ENCODE data around the gene PDPR.
"Not testable (repeated sequence)": the region's sequence is repeated elsewhere in the genome, so short reads cannot be mapped to it uniquely, and the experiment has no call there.

GRCh38 chr16:70173916-70174315 is 59.8 kb downstream of the PDPR start:
- TF ChIP-seq NR3C1 (CRISPR knock-in tag; conservative IDR thresholded peaks at IDR 0.05; ENCODE audit: low read depth); NR1H2 (CRISPR knock-in tag; IDR thresholded peaks at IDR 0.05); ATF1 (CRISPR knock-in tag; IDR thresholded peaks at IDR 0.05); ATF3 (CRISPR knock-in tag; conservative IDR thresholded peaks at IDR 0.05); PREB (CRISPR knock-in tag; IDR thresholded peaks at IDR 0.05; ENCODE audit: borderline replicate concordance); TP53 (CRISPR knock-in tag; IDR thresholded peaks at IDR 0.05): not testable (repeated sequence)
- TF ChIP-seq, protein P1, sequence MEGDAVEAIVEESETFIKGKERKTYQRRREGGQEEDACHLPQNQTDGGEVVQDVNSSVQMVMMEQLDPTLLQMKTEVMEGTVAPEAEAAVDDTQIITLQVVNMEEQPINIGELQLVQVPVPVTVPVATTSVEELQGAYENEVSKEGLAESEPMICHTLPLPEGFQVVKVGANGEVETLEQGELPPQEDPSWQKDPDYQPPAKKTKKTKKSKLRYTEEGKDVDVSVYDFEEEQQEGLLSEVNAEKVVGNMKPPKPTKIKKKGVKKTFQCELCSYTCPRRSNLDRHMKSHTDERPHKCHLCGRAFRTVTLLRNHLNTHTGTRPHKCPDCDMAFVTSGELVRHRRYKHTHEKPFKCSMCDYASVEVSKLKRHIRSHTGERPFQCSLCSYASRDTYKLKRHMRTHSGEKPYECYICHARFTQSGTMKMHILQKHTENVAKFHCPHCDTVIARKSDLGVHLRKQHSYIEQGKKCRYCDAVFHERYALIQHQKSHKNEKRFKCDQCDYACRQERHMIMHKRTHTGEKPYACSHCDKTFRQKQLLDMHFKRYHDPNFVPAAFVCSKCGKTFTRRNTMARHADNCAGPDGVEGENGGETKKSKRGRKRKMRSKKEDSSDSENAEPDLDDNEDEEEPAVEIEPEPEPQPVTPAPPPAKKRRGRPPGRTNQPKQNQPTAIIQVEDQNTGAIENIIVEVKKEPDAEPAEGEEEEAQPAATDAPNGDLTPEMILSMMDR (IDR thresholded peaks at IDR 0.05), result not testable (repeated sequence)
- TF ChIP-seq, protein P2, sequence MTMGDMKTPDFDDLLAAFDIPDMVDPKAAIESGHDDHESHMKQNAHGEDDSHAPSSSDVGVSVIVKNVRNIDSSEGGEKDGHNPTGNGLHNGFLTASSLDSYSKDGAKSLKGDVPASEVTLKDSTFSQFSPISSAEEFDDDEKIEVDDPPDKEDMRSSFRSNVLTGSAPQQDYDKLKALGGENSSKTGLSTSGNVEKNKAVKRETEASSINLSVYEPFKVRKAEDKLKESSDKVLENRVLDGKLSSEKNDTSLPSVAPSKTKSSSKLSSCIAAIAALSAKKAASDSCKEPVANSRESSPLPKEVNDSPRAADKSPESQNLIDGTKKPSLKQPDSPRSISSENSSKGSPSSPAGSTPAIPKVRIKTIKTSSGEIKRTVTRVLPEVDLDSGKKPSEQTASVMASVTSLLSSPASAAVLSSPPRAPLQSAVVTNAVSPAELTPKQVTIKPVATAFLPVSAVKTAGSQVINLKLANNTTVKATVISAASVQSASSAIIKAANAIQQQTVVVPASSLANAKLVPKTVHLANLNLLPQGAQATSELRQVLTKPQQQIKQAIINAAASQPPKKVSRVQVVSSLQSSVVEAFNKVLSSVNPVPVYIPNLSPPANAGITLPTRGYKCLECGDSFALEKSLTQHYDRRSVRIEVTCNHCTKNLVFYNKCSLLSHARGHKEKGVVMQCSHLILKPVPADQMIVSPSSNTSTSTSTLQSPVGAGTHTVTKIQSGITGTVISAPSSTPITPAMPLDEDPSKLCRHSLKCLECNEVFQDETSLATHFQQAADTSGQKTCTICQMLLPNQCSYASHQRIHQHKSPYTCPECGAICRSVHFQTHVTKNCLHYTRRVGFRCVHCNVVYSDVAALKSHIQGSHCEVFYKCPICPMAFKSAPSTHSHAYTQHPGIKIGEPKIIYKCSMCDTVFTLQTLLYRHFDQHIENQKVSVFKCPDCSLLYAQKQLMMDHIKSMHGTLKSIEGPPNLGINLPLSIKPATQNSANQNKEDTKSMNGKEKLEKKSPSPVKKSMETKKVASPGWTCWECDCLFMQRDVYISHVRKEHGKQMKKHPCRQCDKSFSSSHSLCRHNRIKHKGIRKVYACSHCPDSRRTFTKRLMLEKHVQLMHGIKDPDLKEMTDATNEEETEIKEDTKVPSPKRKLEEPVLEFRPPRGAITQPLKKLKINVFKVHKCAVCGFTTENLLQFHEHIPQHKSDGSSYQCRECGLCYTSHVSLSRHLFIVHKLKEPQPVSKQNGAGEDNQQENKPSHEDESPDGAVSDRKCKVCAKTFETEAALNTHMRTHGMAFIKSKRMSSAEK (CRISPR knock-in tag; IDR thresholded peaks at IDR 0.05; ENCODE audit: borderline replicate concordance), result not testable (repeated sequence)
- TF ChIP-seq, protein P3, sequence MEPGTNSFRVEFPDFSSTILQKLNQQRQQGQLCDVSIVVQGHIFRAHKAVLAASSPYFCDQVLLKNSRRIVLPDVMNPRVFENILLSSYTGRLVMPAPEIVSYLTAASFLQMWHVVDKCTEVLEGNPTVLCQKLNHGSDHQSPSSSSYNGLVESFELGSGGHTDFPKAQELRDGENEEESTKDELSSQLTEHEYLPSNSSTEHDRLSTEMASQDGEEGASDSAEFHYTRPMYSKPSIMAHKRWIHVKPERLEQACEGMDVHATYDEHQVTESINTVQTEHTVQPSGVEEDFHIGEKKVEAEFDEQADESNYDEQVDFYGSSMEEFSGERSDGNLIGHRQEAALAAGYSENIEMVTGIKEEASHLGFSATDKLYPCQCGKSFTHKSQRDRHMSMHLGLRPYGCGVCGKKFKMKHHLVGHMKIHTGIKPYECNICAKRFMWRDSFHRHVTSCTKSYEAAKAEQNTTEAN (CRISPR knock-in tag; IDR thresholded peaks at IDR 0.05), result not testable (repeated sequence)
- TF ChIP-seq, protein P4, sequence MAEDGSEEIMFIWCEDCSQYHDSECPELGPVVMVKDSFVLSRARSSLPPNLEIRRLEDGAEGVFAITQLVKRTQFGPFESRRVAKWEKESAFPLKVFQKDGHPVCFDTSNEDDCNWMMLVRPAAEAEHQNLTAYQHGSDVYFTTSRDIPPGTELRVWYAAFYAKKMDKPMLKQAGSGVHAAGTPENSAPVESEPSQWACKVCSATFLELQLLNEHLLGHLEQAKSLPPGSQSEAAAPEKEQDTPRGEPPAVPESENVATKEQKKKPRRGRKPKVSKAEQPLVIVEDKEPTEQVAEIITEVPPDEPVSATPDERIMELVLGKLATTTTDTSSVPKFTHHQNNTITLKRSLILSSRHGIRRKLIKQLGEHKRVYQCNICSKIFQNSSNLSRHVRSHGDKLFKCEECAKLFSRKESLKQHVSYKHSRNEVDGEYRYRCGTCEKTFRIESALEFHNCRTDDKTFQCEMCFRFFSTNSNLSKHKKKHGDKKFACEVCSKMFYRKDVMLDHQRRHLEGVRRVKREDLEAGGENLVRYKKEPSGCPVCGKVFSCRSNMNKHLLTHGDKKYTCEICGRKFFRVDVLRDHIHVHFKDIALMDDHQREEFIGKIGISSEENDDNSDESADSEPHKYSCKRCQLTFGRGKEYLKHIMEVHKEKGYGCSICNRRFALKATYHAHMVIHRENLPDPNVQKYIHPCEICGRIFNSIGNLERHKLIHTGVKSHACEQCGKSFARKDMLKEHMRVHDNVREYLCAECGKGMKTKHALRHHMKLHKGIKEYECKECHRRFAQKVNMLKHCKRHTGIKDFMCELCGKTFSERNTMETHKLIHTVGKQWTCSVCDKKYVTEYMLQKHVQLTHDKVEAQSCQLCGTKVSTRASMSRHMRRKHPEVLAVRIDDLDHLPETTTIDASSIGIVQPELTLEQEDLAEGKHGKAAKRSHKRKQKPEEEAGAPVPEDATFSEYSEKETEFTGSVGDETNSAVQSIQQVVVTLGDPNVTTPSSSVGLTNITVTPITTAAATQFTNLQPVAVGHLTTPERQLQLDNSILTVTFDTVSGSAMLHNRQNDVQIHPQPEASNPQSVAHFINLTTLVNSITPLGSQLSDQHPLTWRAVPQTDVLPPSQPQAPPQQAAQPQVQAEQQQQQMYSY (CRISPR knock-in tag; IDR thresholded peaks at IDR 0.05), result not testable (repeated sequence)
- TF ChIP-seq, protein P5, sequence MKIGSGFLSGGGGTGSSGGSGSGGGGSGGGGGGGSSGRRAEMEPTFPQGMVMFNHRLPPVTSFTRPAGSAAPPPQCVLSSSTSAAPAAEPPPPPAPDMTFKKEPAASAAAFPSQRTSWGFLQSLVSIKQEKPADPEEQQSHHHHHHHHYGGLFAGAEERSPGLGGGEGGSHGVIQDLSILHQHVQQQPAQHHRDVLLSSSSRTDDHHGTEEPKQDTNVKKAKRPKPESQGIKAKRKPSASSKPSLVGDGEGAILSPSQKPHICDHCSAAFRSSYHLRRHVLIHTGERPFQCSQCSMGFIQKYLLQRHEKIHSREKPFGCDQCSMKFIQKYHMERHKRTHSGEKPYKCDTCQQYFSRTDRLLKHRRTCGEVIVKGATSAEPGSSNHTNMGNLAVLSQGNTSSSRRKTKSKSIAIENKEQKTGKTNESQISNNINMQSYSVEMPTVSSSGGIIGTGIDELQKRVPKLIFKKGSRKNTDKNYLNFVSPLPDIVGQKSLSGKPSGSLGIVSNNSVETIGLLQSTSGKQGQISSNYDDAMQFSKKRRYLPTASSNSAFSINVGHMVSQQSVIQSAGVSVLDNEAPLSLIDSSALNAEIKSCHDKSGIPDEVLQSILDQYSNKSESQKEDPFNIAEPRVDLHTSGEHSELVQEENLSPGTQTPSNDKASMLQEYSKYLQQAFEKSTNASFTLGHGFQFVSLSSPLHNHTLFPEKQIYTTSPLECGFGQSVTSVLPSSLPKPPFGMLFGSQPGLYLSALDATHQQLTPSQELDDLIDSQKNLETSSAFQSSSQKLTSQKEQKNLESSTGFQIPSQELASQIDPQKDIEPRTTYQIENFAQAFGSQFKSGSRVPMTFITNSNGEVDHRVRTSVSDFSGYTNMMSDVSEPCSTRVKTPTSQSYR (CRISPR knock-in tag; IDR thresholded peaks at IDR 0.05), result not testable (repeated sequence)
- TF ChIP-seq, protein P6, sequence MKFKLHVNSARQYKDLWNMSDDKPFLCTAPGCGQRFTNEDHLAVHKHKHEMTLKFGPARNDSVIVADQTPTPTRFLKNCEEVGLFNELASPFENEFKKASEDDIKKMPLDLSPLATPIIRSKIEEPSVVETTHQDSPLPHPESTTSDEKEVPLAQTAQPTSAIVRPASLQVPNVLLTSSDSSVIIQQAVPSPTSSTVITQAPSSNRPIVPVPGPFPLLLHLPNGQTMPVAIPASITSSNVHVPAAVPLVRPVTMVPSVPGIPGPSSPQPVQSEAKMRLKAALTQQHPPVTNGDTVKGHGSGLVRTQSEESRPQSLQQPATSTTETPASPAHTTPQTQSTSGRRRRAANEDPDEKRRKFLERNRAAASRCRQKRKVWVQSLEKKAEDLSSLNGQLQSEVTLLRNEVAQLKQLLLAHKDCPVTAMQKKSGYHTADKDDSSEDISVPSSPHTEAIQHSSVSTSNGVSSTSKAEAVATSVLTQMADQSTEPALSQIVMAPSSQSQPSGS (CRISPR knock-in tag; IDR thresholded peaks at IDR 0.05; ENCODE audit: borderline replicate concordance, low read depth), result not testable (repeated sequence)
